DMS114 treated with DMSO at 0.1 percent for 48 hours (cell line): ENCODE data around the gene SPAG16.

Experiments
- DNase-seq: peaks from one replicate; lab custom pipeline; 2025; ENCODE audit not compliant: unreplicated experiment; lab: John Stamatoyannopoulos, UW

Gene SPAG16

DNA sequence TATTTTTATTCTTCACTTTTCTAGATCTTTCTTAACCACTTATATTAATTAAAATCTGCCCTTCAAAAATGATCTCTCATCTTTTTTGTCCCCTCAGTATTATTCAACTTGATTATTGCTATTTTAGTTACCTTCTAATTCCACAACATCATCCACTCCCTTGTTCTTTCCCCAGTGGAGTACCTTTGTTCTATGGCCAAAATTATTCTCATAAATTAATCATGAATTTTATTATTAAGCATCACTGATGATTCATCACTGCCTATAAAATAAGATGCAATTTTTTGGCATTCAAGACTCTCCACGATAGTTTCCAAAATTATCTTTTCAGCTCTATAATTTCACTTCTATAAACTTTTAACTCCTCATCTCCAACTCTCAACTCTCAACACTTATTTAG lies 505.7 kb downstream of the SPAG16 start:
- no peak for DNase-seq

DNA sequence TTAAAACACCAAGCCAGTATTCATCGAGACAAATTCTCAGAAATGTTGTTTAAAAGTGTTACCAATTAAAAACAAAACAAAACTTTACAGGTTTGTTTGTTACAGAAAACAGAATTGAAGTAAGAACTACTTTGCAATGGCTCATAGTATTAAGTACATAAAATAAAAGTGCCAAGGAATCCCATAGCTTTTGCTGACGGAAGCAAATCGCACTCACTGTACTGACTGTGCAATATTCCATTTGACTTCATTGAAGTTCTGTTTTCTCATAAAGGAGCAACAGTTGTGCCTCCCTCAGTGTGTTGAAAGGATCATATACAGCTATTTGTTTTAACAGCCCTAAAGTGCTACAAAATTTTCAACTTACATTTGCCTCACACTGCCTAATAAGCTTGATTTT lies 507.8 kb downstream of the SPAG16 start:
- no peak for DNase-seq

DNA sequence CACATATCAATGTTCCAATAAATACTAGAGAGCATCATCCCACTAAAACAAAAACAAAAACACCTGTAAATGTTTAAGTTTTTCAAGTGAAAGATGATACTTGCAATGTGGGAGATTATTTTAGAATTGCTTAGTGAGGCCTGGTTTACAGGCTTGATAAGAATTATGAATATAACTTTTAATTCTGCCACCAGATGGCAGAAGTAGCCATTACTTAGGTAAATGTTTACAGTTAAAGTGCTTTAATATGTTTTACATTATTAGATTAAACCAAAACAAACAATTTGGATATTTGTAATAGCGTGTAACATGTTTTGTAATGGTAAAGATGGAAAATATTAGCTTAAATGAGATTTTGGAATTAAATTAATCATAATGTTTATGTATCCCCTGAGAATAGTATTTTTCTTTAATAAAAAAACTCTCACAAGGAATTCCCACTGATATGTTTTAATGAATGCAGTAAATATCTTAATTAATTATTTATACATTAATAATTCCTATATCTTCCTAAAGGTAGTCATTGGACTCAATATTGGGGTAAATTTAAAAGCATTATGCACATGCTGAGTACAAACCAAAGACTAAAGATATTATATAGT lies 522.0 kb downstream of the SPAG16 start:
- peak; percentile 1 for DNase-seq

DNA sequence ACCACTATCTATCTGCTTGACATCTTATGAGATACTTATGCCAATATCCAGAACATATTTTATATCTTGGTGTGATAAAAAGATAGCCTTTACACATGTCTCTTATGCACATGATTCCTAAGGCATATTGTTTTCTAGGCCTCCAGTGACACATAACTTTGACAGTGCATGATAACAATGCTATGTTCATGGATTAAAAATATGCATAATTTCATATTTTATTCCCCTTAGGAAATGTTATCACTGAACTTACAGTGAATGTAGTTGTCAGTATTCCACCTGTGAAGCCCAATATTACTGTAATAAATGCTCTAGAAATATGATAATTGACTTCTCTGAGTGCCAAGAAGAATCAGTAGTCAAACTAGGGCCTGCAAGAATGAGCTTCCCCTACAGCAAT lies 532.3 kb downstream of the SPAG16 start:
- no peak for DNase-seq

DNA sequence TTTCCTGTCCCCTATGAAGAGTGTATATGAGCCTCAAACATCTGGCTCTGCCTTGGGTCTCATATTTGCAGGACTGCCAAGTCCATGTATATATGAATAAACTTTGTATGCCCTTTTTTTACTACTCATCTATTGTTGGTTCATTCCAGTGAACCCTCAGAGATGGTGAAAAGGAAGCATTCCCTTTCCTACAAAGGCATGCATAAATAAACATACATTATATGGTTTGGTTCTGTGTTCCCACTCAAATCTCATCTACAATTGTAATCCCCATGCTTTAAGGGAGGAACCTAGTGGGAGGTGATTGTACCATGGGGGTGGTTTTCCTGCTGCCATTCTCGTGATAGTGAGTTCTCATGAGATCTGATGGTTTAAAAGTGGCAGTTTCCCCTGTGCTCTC lies 534.2 kb downstream of the SPAG16 start:
- DNase-seq = no peak

DNA sequence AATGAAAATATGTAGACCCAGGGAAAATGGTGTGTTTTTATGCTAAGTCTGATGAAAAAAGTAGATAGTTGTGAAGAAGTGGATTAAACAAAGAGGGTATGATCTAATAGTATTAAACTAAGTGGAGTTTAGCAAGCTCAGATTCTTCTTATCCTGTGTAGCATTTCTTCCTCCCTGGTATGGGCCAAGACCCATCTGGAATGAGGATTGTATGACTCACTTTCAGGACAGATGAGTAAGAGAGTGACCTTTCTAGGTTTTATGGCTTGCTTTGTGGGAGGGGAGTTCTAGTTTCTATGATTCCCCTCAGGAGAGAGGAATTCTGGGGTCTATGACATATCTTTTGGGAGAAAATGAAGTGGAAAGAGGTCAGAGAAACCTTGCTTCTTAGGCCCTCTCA lies 550.1 kb downstream of the SPAG16 start:
- no peak for DNase-seq

DNA sequence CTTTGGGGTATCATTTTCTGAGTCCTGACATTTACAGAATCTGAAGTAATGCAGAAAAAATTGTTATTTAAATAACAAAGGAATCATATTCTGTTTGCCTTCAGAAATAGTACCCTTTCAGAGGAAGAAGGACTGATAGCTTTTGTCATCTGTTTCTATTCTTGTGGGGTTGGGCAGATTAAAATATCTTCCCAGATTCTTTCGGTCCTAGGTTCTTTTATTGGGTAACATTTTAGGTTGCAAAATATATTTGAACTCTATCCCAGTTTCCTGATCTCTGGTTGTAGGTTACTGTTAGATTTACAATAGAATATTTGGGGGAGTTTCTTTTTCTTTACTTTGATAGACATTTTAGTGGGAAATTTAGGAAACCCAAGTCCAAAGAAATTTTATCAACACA lies 550.5 kb downstream of the SPAG16 start:
- no peak for DNase-seq

DNA sequence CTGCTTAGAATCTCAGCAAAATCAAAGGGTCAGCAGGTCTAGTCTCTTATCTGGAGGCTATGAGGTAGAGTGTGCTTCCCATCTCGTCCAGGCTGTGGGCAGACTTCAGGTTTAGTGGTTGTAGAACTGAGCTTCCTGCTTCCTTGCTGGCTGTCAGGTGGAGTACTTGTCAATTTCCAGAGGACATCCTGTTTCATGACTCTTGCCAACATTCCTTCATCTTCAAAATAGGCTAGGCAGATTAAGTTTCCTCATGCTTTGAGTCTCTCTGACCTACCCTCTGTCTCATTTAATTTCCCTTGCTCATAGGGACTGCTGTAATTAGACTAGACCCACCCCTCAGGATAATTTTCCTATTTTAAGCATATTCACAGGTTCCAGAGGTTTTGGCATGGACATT lies 562.6 kb downstream of the SPAG16 start:
- DNase-seq = no peak

DNA sequence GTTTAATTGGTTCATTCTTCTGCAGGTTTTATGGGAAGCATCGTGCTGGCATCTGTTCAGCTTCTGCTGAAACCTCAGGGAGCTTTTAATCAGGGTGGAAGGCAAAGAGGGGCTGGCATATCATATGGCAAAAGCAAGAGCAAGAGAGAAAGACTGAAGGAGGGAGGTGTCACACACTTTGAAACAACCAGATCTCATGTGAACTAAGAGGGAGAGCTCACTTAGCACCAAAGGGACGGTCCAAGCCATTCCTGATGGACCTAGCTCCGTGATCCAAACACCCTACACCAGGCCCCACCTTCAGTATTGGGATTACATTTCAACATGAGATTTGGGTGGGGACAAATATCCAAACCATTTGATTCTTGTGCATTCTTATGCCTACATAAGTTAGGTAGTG lies 563.1 kb downstream of the SPAG16 start:
- DNase-seq = no peak

DNA sequence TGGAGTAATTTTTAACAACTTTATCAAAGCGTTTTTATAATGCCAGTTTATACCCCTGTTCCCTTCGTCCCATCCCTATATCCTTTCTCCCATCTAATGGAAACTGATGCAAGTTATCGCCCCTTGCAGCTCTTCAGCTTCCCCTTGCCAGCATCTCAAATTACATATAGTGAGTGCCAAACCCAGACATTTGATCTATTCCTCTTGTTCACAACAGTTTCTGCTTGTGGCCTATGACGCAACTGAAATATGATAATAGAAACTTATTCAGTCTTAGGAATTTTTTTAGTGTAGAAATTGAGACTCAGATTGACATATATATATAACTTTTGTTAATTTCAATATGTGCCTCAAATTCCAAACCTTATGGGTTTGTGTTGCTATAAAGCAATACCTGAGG lies 564.4 kb downstream of the SPAG16 start:
- DNase-seq = no peak

DNA sequence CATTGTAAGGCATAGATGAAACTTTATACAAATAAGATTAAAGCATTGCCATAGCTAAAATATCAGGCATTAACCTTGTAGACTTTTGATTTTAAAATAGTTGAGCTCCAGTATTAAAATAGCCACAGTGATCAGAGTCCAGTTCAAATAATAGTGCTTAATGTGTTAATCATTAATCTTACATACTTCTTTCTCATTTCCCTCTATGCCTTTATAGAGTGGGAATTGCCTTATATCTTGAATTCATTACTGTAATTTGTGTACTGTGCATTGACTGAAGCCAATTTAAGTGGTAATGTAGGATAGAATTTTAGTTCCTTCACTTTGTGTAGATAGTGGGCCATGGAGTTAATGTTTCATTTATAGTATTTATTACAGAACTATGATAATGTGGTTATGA lies 577.4 kb downstream of the SPAG16 start:
- no peak for DNase-seq

DNA sequence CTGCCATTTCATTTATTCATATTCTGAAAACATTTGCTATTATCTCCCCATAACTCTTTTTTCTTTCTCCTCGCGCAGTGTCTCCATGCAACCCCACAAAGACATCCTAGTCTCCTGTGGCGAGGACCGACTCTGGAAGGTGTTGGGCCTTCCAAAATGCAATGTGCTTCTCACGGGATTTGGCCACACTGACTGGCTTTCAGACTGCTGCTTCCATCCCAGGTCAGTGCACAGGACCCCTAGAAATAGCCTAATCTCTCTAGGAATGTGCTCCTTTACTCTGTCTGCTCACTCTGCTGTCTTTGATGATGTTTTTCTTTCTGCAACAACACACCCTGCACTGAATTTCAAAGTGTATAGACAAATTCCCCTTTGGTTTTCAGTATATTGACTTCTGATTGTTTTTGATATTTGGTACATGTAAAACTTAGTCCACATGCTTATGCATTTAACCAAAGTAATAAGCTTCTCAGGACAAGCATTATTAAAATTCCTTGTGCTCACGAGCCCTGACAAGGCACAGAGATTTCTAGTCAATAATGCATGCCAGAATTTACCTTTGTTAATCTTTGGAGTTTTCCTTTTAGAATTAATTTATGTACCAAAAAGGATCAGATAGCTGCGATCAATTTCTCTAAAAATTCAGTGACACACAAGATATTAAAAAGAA lies 578.3 kb downstream of the SPAG16 start:
- no peak for DNase-seq

DNA sequence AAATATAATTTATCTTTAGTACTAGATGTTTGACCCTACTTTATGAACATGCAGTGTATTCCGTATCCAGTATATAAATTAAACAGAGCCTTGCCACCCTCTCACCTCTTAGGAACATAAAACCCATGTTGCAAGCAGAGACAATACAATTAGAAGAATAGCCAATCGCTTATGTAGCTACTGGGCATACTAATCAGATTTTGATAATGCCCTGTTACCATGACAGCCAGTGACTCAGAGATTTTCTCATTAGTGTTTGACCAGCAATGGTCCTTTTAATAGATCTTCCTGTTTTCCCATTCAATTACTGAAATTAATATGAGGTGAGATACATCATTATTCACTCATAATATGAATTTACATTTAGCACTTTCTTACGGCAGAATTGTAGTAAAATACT lies 579.3 kb downstream of the SPAG16 start:
- no peak for DNase-seq

DNA sequence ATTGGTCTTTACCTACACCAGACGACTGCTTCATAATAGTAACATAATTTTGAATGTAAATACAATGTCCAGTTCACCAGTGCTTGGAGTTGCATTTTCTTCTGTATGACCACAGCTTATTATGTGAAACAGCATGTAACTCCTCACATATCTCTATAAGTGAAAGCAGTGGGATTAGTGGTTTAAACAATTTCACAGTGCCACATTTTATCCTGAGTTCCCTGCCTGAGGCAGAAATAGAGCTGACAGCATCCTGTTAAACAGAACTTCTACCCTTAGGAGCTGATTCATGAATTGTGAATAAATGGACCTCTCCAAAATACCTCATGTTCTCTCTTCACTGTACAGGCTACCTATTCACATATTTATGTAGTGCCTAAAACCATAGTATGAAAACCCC lies 584.3 kb downstream of the SPAG16 start:
- no peak for DNase-seq

DNA sequence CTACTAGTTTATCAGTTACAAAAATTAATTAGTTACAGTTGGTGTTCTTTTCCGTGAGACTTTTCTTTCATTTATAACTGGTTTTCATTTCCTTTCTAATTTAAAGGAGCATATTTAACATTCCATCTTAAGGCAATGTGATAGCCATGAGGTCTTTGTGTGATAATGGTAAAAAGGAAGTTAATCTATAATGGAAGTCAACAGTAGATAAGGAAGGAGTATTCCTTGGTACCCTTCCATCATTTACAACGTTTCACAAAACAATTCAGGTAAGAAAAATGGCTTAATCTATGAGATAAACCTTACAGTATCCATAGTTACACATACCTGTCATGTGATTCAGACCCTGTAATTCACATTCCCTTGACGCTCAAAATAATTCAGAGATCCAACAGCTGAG lies 601.2 kb downstream of the SPAG16 start:
- no peak for DNase-seq

DNA sequence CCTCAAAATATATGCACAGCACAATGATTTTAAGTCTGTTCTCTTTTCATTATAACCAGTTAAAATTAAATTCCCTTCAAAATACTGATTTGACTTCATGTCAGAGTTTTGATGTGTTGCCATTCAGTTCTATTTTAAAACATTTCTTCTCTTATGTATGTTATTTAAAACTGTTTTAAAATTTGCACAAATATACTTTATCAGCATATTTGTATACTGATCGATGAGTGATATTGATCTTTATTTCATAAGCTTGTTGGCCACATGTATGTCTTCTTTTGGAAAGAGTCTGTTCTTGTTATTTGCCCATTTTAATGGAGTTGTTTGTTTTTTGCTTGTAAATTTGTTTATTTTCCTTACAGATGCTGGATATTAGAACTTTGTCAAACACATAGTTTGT lies 630.2 kb downstream of the SPAG16 start:
- no peak for DNase-seq

DNA sequence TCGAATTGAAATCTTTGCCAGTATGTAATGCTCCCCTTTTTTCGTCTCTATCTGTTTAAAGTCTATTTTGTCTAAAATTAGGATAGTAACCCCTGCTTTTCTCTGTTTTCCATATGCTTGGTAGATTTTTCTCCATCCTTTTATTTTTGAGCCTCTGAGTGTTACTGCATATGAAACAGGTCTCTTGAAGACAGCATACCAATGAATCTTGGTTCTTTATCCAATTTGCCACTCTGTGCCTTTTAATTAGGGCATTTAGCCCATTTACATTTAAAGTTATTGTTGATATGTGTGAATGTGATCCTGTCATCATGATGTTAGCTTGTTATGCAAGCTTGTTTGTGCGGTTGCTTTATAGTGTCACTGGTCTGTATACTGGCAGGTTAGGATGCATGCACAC lies 635.8 kb downstream of the SPAG16 start:
- DNase-seq = no peak

DNA sequence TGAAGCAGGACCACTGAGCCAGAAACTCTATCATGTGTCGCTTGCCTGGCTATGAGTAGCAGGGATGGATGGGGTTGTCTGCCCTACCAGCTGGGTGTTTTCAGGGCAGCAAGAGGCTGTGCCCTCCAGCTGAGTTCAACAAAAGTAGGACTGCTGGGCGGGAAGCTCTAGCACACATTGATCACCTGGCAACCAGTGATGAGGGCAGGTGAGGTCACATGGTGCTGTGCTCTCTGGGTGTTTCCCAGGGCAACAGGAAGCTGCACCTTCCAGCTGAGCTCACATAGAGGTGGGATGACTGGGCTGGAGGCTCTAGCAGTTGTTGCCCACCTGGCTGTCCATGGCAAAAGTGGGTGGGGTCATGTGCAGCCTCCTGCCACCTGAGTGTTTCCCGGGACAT lies 639.3 kb downstream of the SPAG16 start:
- DNase-seq = no peak

DNA sequence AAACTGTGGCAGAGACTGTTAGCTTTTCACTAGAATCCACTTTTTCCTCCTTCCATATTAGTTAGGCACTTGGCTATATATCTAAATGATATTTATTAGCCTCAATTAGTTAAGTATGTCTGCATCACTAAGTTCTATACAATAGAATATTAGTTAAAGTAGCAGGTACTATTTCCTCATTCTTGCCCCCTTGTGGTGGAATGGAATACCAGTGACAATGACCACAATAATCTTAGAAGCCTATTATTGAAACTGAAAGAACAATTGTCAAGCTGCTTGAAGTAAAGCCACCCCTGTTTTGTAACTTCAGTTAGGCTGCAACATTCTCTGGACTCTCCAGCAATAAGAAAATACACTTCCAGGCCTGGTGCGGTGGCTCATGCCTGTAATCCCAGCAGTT lies 650.3 kb downstream of the SPAG16 start:
- no peak for DNase-seq

DNA sequence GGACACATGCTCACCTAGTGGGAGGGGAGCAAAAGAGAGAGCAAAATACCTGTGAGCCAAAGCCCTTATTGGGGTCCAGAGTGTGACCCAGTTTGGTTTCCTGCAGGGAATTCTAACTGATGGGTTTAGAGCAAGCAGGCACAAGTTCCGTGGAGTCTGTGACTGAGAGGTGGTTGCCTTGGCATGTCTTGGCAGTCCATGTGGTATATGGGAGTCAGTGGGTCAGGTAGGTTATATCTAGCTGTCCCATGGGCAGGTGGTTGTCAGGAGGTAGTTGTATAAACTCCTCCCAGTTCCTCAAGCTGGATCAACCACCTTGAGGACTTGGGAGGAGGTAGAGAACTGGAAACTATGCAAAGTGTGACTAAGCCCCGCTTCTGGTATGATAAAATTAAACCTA lies 673.8 kb downstream of the SPAG16 start:
- DNase-seq = no peak

DNA sequence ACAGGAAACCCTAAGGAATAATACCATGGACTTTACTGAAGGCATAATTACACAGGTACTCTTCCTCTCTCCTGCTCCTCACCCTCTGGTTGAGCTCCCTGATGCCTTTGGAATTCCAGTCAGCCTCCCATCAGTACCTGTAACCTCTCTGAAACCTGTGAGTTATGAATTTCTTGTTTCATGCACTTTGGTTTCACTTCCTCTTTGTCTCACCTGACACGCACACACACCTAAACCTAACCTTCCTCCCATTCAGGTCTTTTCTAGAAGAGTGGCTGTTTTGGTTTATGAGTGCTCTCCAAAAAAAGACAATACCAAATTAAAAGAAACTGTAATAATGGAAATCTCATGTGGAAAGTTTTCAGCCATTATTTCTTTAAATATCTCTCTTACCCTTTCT lies 675.3 kb downstream of the SPAG16 start:
- DNase-seq = no peak

DNA sequence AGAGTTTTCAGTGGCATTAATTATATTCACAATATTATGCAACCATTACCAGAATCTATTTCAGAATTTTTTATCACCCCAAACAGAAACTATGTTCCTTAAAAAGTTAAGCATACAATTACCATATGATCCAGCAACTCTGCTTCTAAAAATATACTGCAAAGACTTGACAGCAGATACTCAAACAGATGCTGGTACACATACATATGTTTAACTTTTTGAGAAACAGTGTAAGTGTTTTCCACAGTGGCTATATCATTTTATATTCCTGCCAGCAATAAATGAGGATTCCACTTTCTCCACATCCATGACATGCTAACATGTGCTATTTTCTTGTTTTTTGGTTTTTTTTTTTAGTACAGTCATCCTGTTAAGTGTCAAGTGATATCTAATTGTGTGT lies 687.3 kb downstream of the SPAG16 start:
- DNase-seq = no peak

DNA sequence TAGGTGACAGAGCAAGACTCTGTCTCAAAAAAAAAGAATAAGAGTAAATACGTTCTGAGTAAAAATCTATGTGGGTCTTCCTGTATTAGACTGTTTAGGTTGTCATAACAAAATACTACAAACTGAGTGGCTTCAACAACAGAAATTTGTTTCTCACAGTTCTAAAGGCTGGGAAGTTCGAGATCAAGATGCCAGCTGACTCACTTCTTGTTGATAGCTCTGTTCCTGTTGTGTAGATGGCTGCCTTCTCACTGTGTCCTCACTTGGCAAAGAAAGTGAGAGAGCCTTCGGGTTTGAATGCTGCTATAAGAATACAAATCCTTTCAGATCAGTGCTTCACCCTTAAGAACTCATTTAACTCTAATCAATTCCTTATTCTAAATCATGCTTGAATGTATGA lies 696.6 kb downstream of the SPAG16 start:
- DNase-seq = no peak
